Hematopoietic multipotent progenitor cell treated with erythropoietin and hydrocortisone succinate and interleukin-3 and kit ligand, for 17 days (in vitro differentiated cells): ENCODE results near the gene SLC15A2.

Source experiments
- DNase-seq: peaks from one replicate; pipeline ENCODE4 v3.0.0-alpha.2; 2015; ENCODE audit warnings: low spot score

SLC15A2 gene

GRCh38 chr3:121981473-121981872, 87.3 kb downstream of the SLC15A2 start:
- DNase-seq = no peak

GRCh38 chr3:121985846-121986245, 91.6 kb downstream of the SLC15A2 start:
- DNase-seq = no peak

- no peak for DNase-seq
Measured at GRCh38 chr3:121988146-121988545, 93.9 kb downstream of the SLC15A2 start.

GRCh38 chr3:121989943-121990342, 95.7 kb downstream of the SLC15A2 start:
- DNase-seq = no peak

- no peak for DNase-seq
Measured at GRCh38 chr3:121992601-121993560, 98.7 kb downstream of the SLC15A2 start.
